Activated effector memory CD4-positive, alpha-beta T cell treated with anti-CD3 and anti-CD28 coated beads, Interleukin-2, amount 50 U/mL, for 16 hours (primary cell): ENCODE measurements around the gene DDIT4L.
"Not testable (repeated sequence)": the region's sequence is repeated elsewhere in the genome, so short reads cannot be mapped to it uniquely, and the experiment has no call there.

Experiments used
- DNase-seq: peaks from one replicate; pipeline ENCODE4 v3.0.0-alpha.2; 2020

Gene DDIT4L

GRCh38 chr4:100189820-100190642 is at the start of gene DDIT4L:
TSS of gene DDIT4L (minus strand) at chr4:100190468. CDS start at chr4:100189983, 485 bp downstream.
- no peak for DNase-seq

DNA sequence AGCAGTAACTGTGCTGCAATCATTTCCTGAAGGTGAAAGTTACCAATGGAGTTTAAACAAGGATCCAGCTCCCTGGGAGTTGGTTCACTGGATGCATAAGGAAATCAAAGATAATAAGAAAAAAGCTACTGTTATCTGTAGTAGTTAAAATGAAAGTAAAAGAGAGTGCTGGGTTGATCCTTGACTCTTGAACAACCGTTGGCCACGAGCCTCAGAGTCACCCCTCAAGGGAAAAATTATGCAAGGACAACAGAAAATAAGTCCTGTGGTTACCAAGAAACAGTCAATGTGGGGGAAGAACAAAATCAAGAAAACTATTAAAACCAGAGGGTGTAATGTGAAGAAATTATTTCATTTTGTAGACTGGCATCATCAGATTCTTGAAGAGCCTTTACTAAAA is 49.7 kb upstream of the DDIT4L start:
- DNase-seq, result no peak

DNA sequence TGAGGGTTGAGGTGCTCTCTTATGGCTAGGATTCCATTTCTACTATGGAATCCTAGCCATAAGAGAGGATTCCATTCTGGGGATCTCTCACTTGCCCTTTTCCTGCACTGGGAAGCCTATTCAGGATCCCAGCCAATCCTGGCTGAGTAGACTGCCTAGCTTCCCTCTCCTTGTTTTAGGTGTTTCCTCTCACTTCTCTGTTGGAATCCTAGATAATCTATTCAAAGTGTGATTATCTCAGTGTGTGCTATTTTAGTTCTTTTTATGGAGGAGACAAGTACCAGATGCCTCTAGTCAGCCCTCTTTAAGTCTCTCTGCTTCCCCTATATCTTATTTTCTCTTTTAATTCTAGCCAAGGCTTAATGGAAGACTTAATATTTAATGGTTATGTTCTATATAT is 34.5 kb upstream of the DDIT4L start:
- DNase-seq, result no peak

DNA sequence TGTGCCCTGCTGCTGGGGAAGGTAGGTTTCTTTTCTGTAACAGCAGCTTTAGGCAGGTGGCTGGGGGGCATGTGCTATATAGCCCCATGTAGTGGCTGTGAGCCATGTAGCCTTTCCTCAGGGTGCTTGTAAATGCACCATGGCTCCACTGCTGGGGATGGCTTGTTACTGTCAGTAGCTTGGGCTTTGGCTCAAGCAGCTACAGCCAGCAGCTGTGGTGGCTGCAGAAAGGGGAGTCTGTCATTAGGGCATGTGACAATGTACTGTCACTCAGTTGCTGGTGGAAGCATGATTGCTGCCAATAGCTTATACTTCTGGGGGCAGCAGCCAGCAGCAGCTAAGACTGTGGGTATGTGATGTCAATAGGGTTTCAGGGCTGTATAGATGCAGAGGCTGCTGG is 33.9 kb upstream of the DDIT4L start:
- no peak for DNase-seq

GRCh38 chr4:100208964-100209363 is 18.7 kb upstream of the DDIT4L start:
- DNase-seq, result no peak

DNA sequence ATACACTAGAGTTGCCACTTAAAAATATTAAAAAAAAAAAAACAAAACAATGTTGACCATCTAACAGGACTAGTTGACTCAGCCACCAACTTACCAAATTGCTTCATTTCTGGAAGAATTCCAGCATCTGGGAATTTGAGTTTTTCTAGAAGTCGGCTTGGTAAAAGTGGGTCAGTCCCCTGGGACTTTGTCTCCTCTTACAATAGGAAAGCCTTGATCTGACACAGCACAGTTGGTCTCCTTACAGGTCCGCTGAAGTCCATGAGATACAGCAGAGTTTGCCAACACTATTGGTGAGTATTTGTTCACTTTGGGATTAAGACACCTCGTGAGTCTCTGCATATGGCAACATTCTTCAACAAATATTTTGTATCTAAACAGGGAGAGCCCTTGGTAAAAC is 18.2 kb upstream of the DDIT4L start:
- DNase-seq, result no peak

DNA sequence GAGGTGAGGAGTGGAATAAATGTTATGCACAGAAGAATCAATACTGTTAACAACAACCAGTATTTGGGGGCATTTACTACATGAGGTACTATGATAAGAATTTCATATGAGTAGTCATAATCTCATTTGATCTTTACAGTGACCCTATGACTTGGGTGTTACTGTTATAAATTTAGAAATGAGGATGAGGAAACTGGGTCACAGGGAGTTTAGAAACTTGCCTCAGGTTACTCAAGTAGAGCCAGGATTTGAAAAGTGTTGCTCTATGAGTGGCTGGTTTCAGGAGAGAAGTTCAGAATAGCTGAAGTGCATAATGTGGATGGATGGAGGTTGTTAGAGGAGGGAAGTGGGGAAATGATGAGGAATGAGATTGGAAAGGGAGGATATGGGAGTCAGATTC is 16.6 kb upstream of the DDIT4L start:
- no peak for DNase-seq

GRCh38 chr4:100198061-100198460 is 7.8 kb upstream of the DDIT4L start:
- no peak for DNase-seq

DNA sequence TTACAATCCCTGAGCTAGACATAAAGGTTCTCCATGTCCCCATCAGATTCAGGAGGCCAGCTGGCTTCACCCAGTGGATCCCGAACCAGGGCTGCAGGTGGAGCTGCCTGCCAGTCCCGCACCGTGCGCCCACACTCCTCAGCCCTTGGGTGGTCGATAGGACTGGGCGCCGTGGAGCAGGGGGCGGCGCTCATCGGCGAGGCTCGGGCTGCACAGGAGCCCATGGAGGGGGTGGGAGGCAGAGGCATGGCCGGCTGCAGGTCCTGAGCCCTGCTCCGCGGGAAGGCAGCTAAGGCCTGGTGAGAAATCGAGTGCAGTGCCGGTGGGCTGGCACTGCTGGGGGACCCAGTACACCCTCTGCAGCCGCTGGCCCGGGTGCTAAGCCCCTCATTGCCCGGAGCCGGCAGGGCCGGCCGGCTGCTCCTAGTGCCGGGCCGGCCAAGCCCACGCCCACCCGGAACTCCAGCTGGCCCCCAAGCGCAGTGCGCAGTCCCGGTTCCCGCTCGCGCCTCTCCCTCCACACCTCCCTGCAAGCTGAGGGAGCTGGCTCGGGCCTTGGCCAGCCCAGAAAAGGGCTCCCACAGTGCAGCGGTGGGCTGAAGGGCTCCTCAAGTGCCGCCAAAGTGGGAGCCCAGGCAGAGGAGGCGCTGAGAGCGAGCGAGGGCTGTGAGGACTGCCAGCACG is 6.3 kb upstream of the DDIT4L start:
- not testable (repeated sequence) for DNase-seq

DNA sequence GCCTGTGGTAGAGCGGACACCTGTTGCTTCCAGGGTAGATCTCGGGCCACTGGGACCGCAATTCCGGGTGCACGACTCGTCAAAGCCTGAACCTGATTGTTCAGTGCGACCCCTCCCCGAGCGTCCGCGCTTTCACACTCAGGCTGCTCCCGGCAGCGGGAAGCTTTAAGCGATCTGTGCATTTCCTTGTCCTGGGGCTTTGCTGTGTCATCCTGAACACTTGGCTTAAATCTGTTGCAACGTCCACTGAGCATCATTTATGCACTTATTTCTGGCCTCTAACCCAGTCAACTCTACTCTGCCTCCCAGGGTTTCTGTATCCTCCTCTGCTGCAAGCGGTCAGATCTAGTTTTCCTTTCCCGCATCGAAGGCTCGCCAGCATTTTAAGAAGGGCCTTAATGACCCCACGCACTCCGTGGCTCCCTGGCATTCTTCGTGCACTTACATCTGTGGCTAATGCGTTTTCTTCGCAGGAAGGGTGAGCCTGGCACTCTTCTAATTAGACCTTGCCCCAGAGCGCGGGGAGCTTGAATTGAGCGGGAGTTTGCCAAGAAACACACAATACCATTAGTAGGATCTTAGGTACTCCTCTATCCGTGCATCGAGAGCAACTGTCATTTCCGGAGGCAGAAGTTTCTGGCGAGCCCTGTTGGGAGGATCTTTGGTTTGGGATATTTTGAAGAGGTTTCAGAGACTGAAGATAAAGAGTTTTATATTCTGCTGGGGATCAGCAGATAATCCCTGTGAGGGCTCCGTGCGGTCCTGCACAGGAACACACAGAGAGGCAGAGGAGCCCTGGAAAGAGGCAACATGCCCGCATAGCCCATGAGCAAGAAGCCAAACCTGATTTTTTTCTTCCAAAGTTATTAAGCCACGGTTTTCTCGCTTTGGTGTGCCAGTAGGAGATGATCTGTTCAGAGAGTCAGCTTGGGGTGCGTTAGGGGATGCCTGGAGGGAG is 654 bp upstream of the DDIT4L start:
- no peak for DNase-seq

GRCh38 chr4:100188829-100189228 is 1.4 kb downstream of the DDIT4L start:
- DNase-seq, result no peak

DNA sequence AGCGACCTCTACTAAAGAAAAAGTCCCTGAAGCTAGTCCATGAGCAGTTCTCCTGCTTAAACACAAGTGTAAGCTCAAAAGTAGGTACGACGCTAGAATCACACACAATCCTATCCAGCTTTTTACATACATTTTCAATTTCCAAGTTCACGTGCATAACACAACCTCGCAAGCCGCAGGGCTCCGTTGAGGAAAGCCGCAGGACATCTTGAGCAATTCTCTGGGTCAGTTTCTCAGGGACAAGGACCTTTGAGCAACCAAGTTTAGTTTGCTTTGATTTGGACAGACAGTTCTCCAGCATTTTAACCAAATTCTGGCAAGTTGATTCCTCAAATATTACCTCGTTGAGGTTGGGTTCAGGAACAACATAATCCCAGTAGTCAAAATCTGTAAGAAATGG is 2.5 kb downstream of the DDIT4L start:
- no peak for DNase-seq

- DNase-seq, result no peak
Measured at GRCh38 chr4:100184787-100185186, 5.5 kb downstream of the DDIT4L start.

- DNase-seq, result no peak
Measured at GRCh38 chr4:100177855-100178254, 12.4 kb downstream of the DDIT4L start.

DNA sequence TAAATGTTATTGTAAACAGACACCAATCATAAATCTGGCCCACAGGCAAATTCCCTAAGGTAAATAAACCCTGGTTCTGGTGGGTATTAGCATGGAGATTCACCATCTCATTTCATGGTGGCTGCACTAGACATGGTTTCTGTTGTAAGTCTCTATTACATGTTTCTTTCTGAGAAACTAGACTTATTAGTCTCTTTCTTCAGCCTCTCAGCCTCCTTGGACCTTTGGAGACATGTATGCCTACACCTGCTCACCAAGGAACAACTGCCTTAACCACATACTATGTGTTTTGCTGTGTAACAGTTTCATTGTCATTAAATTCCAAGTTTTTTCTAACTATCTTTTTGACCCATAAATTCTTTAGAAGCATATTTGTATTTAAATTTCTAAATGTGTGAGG is 13.1 kb downstream of the DDIT4L start:
- DNase-seq, result no peak

- DNase-seq, result no peak
Measured at GRCh38 chr4:100175858-100176257, 14.4 kb downstream of the DDIT4L start.

GRCh38 chr4:100174985-100175383 is 15.3 kb downstream of the DDIT4L start:
- no peak for DNase-seq

DNA sequence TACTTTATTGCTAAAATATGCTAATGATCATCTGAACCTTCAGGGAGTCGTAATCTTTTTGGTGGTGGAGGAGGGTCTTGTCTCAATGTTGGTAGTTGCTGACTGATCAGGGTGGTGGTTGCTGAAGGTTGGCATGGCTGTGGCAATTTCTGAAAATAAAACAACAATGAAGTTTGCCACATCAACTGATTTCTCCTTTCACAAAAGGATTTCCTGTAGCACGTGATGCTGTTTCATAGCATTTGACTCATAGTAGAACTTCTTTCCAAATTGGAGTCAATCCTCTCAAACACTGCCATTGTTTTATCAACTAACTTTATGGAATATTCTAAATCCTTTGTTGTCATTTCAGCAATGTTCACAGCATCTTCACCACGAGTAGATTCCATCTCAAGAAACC is 19.3 kb downstream of the DDIT4L start:
- DNase-seq, result no peak

DNA sequence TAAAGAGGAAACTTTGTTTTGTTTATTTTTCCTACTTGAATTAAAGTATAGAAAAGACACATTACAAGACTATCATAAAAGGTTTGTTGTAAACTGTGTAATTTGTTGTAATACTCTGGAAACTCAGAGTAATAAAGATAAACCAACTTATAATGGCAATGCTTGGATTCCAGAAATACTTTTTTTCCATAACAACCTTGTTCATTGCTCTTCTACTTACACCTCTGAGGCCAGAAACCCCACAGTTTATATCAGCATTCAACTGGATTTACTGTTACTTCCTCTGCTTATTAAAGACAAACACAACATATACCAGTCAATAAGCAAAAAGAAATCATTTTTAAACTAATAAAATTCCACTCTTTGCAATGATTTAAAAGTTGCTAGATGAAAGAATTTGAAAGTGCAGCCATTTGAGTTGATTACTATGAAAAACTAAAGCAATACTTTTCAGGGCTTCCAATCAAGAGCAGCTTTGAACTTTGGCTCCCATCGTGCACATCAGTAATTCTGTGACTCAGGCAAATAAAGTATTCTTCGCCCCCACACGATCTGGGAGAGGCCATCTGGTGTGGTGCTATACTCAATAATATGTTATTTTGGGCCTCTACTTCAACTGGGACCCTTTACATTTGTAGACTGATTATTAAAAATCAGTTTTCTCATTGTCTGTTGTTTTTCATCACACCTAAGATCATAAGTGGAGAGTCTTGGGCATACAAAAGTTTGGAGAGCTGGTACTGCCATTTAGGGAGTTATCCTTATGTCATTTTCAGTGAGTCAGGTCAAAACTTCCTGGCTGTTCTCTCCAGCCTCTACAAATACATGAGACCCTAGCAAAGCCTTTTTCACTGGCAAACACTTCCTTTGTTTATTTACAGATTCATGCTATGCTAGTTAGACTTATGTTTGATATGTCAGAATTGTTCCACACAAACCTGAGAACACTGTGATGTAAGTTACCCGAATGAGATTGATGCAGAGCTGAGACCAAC is 20.5 kb downstream of the DDIT4L start:
- no peak for DNase-seq

DNA sequence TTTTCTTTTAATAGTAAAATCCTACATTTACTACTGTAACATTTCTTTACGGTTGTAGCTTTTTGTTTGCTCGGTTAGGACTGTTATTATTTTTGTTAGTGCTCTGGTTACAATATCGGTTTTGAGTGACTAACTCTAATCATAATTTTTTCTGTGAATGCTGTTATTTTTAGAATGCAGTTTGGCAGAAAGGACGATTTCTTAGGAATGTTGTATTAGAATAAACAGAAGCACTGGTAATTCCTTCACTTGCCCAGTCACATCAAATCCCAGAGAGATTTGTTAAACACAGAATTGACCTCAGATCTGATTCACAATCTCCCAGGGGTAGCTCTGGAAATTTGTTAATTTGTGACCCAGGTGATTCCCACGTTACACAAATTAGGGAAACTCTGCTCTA is 21.7 kb downstream of the DDIT4L start:
- DNase-seq, result no peak

- DNase-seq, result no peak
Measured at GRCh38 chr4:100166297-100167039, 23.8 kb downstream of the DDIT4L start.
